T-cell (primary cell): ENCODE data around the gene MTMR3. TPM values are rescaled to one million over a fixed set of nuclear protein-coding genes. Genes with fewer than 3 reads are reported as not detected.
A peak's percentile ranks its signal among the peaks of the same experiment; 100 is the strongest.

Experiments
- ATAC-seq, 4 experiments: fragments of 200-7000 bp in 3 of 4; fragments of 150-1000 bp in 1 of 4; cut with Tn5 transposase; replicated peaks in 1 of 4; 1 replicate in 3 of 4; 2 replicates in 1 of 4; pipeline ENCODE4 v1.10.0; 2021; ENCODE audit warnings: moderate library complexity in 3 of 4, mild to moderate bottlenecking in 2 of 4, moderate number of reproducible peaks in 1 of 4
- CTCF ChIA-PET, 2 donors: fragments of 300-600 bp; sonication (Branson Sonifier 250); formaldehyde crosslinking; loops; one replicate each; lab custom pipeline; 2022; ENCODE audit warnings: antibody characterized with exemption in 2 of 2; lab: Charles Lee
- POLR2A ChIA-PET, 2 donors: fragments of 300-600 bp; sonication (Branson Sonifier 250); formaldehyde crosslinking; loops; one replicate each; lab custom pipeline; 2022; ENCODE audit warnings: antibody characterized with exemption in 2 of 2; lab: Charles Lee
- DNase-seq, 35 experiments: peaks; one replicate each; pipeline versions ENCODE4 v3.0.0 to v3.0.0-alpha.2; 2013 to 2023
- H3K27ac ChIP-seq: one replicate; pipeline ENCODE4 v1.5.1; 2013; ENCODE audit warnings: low read length
- H3K27me3 ChIP-seq, 2 experiments: replicated peaks in 1 of 2; 1 replicate in 1 of 2; 2 replicates in 1 of 2; pipeline versions ENCODE4 v1.6.1 to v1.7.0; 2013; ENCODE audit warnings: low read length in 1 of 2, mixed read lengths in 1 of 2; ENCODE audit not compliant: control insufficient read depth in 2 of 2, insufficient read depth in 2 of 2; ENCODE audit errors: extremely low read depth in 1 of 2
- H3K36me3 ChIP-seq, 2 donors: 1 replicate in 1 of 2; 2 replicates in 1 of 2; pipeline versions ENCODE4 v1.6.1 to v1.7.0; 2013; ENCODE audit warnings: low read length in 1 of 2; ENCODE audit not compliant: control insufficient read depth in 2 of 2, insufficient read depth in 1 of 2; ENCODE audit errors: extremely low read depth in 1 of 2
- H3K4me1 ChIP-seq, 2 experiments: 1 replicate in 1 of 2; 2 replicates in 1 of 2; pipeline versions ENCODE4 v1.6.1 to v1.7.0; 2013; ENCODE audit warnings: low read length in 2 of 2, mixed read lengths in 1 of 2; ENCODE audit not compliant: insufficient read depth in 2 of 2, control insufficient read depth in 1 of 2; ENCODE audit errors: extremely low read depth in 1 of 2
- H3K4me3 ChIP-seq, 2 donors: 1 replicate in 1 of 2; 2 replicates in 1 of 2; pipeline versions ENCODE4 v1.5.1 to v1.7.0; 2013; ENCODE audit warnings: mild to moderate bottlenecking in 2 of 2, low read length in 1 of 2, moderate library complexity in 1 of 2; ENCODE audit not compliant: control insufficient read depth in 1 of 2; ENCODE audit errors: extremely low read depth in 1 of 2
- H3K9me3 ChIP-seq: 2 replicates; pipeline ENCODE4 v1.7.0; 2013
- H3K27ac Mint-ChIP-seq, 2 donors: one replicate each; pipeline ENCODE4 v1.8.0; 2020 to 2021; ENCODE audit warnings: mild to moderate bottlenecking in 2 of 2, mixed read lengths in 2 of 2
- H3K27me3 Mint-ChIP-seq, 2 donors: one replicate each; pipeline ENCODE4 v1.8.0; 2021 to 2022; ENCODE audit warnings: mixed read lengths in 2 of 2
- H3K36me3 Mint-ChIP-seq: one replicate; pipeline ENCODE4 v1.8.0; 2021; ENCODE audit warnings: mixed read lengths
- H3K4me1 Mint-ChIP-seq, 3 donors: one replicate each; pipeline ENCODE4 v1.8.0; 2020 to 2022; ENCODE audit warnings: mixed read lengths in 3 of 3, mild to moderate bottlenecking in 1 of 3
- H3K4me3 Mint-ChIP-seq, 3 donors: one replicate each; pipeline ENCODE4 v1.8.0; 2020 to 2022; ENCODE audit warnings: mild to moderate bottlenecking in 3 of 3, mixed read lengths in 3 of 3, moderate library complexity in 3 of 3
- H3K9me3 Mint-ChIP-seq, 3 donors: one replicate each; pipeline ENCODE4 v1.8.0; 2020 to 2022; ENCODE audit warnings: mixed read lengths in 3 of 3
- WGBS: methylation state at CpG from one replicate; pipeline ENCODE4 v1.1.5; 2013; ENCODE audit warnings: missing lambda C conversion rate; ENCODE audit not compliant: insufficient coverage; 5-methylcytosine and 5-hydroxymethylcytosine counted together
- total RNA-seq, 35 experiments: library from RNA in 6 of 35; stranded (reverse) in 6 of 35; fragments of 120-200 nt in 1 of 35; gene quantifications; one replicate each; pipeline versions ENCODE4 v1.2.1 to v1.2.4 and lab custom pipeline; 2013 to 2026

Gene MTMR3
- total RNA-seq, 5 donors from 2014 or later (not counting 1 experiment from before 2014, with no cell fraction given), result 49.2 to 62.7 (median 57.1) TPM

DNA sequence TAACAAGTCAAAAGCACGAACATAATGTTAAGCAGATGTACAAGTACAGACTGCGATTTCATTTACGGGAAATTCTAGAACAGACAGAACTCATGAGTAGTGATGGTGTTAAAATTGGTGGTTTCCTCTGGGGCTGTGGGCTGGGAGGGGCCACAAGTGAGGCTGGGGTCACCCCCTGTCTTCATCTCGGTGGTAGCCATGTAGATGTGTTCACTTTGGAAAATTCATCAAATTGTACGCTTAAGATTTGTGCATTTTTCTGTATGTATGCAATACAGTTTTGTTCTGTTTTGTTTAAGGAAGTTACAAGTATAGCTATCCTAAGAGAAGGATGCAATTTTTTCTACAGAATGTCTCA is 44.4 kb upstream of the MTMR3 start:
- Histone ChIP-seq H3K36me3 (peaks cover 5 to 10% of the 10 kb centered on the region in 2 donors), H3K4me3 (peak overlapping the region; percentile 93 to 100), H3K4me1 (peaks cover 2 to 29% of the 10 kb centered on the region in 2 experiments), H3K9me3 (no peaks in the 10 kb centered on the region), H3K27ac (peak overlapping the region; percentile 84), H3K27me3 (no peaks in the 10 kb centered on the region)
- Mint-ChIP-seq H3K36me3 (peaks cover 12% of the 10 kb centered on the region), H3K27ac (peak overlapping the region; percentile 97 to 99), H3K4me1 (peaks cover 35 to 41% (median 40%) of the 10 kb centered on the region in 3 donors), H3K27me3 (no peaks in the 10 kb centered on the region), H3K4me3 (peak overlapping the region; percentile 90 to 93 (median 90)), H3K9me3 (no peaks in the 10 kb centered on the region)
- DNase-seq (peak in 2 of 35 experiments; percentile 3 to 5), ATAC-seq (peak in 3 of 4 experiments; percentile 11 to 32 (median 27))
- ChIA-PET CTCF (no interaction called here), POLR2A (no interaction called here)
- 20% methylated on average over 5 of the region's 5 CpGs for WGBS

DNA sequence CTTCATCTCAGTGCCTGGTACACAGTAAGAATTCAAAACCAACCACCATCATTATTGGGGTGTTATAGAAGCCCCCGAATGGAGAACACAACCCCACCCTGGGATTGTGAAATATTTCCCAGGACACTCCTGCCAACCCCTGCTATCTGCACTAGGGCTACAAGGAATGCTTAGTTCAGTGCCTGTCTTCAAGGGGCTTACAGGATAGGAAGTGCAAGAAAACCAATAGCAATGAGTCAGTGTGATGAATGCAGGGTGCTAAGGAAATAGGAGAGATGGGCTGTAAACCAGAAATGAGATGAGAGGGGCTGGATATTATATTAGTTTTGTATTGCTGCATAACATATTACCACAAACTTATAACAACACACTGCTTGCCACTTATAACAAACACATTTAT is 43.9 kb upstream of the MTMR3 start:
- Histone ChIP-seq H3K4me3 (no peak overlapping the region), H3K9me3 (no peaks in the 10 kb centered on the region), H3K4me1 (peaks cover 2 to 29% of the 10 kb centered on the region in 2 experiments), H3K27ac (peak overlapping the region; percentile 84), H3K27me3 (no peaks in the 10 kb centered on the region), H3K36me3 (peaks cover 5 to 6% of the 10 kb centered on the region in 2 donors)
- ChIA-PET CTCF (no interaction called here), POLR2A (no interaction called here)
- Mint-ChIP-seq H3K9me3 (no peaks in the 10 kb centered on the region), H3K4me1 (peaks cover 35 to 40% (median 39%) of the 10 kb centered on the region in 3 donors), H3K4me3 (peak overlapping the region; percentile 90 to 93 (median 90)), H3K27ac (peak overlapping the region; percentile 97 to 99), H3K36me3 (peaks cover 10% of the 10 kb centered on the region), H3K27me3 (no peaks in the 10 kb centered on the region)
- ATAC-seq (no peak), DNase-seq (peak in 1 of 35 experiments; percentile 13)
- no CpG with 5 or more reads among the region's 1 CpG for WGBS

- ChIA-PET CTCF (no interaction called here), POLR2A (no interaction called here)
- no peak for ATAC-seq
- peaks cover 31 to 33% (median 33%) of the 10 kb centered on the region in 3 donors for H3K4me1 Mint-ChIP-seq
- Histone ChIP-seq H3K9me3 (no peaks in the 10 kb centered on the region), H3K27ac (no peak overlapping the region), H3K27me3 (no peaks in the 10 kb centered on the region), H3K4me1 (peaks cover 2 to 29% of the 10 kb centered on the region in 2 experiments), H3K36me3 (peaks cover 0 to 3% of the 10 kb centered on the region in 2 donors), H3K4me3 (no peak overlapping the region)
- H3K9me3 Mint-ChIP-seq, result peaks cover 0 to under 1% (median 0%) of the 10 kb centered on the region in 3 donors
- H3K27me3 Mint-ChIP-seq, result peaks cover 0 to under 1% of the 10 kb centered on the region in 2 donors
- peaks cover 6% of the 10 kb centered on the region for H3K36me3 Mint-ChIP-seq
- peak in 2 of 35 experiments; percentile 4 to 5 for DNase-seq
- no peak overlapping the region for H3K27ac Mint-ChIP-seq
- no peak overlapping the region for H3K4me3 Mint-ChIP-seq
Measured at GRCh38 chr22:29840498-29840897, 42.5 kb upstream of the MTMR3 start.

- no peaks in the 10 kb centered on the region for H3K9me3 ChIP-seq
- peaks cover 16 to 18% (median 18%) of the 10 kb centered on the region in 3 donors for H3K4me1 Mint-ChIP-seq
- no peaks in the 10 kb centered on the region for H3K36me3 ChIP-seq
- CTCF ChIA-PET, result no interaction called here
- peaks cover 2 to 16% of the 10 kb centered on the region in 2 experiments for H3K4me1 ChIP-seq
- no peak overlapping the region for H3K4me3 Mint-ChIP-seq
- H3K27ac Mint-ChIP-seq, result no peak overlapping the region
- WGBS, result no CpG with 5 or more reads among the region's 2 CpGs
- peaks cover 0 to 3% of the 10 kb centered on the region in 2 donors for H3K27me3 Mint-ChIP-seq
- ATAC-seq (no peak), DNase-seq (no peak)
- H3K27ac ChIP-seq, result no peak overlapping the region
- POLR2A ChIA-PET, result no interaction called here
- peaks cover 0 to 4% (median 2%) of the 10 kb centered on the region in 3 donors for H3K9me3 Mint-ChIP-seq
- no peaks in the 10 kb centered on the region for H3K27me3 ChIP-seq
- no peaks in the 10 kb centered on the region for H3K36me3 Mint-ChIP-seq
- H3K4me3 ChIP-seq, result no peak overlapping the region
Measured at GRCh38 chr22:29842172-29842571, 40.8 kb upstream of the MTMR3 start.

GRCh38 chr22:29842740-29843139 is 40.2 kb upstream of the MTMR3 start:
- H3K4me1 Mint-ChIP-seq, result peaks cover 10 to 13% (median 12%) of the 10 kb centered on the region in 3 donors
- no peak overlapping the region for H3K27ac Mint-ChIP-seq
- Histone ChIP-seq H3K27me3 (no peaks in the 10 kb centered on the region), H3K4me3 (no peak overlapping the region), H3K36me3 (no peaks in the 10 kb centered on the region), H3K4me1 (peaks cover 0 to 10% of the 10 kb centered on the region in 2 experiments), H3K9me3 (no peaks in the 10 kb centered on the region), H3K27ac (no peak overlapping the region)
- no peaks in the 10 kb centered on the region for H3K36me3 Mint-ChIP-seq
- 62% methylated on average over 2 of the region's 2 CpGs for WGBS
- DNase-seq, result no peak
- no peak overlapping the region for H3K4me3 Mint-ChIP-seq
- H3K27me3 Mint-ChIP-seq, result peaks cover 0 to 3% of the 10 kb centered on the region in 2 donors
- CTCF ChIA-PET, result no interaction called here
- POLR2A ChIA-PET, result no interaction called here
- ATAC-seq, result no peak
- H3K9me3 Mint-ChIP-seq, result peaks cover 0 to 4% (median 2%) of the 10 kb centered on the region in 3 donors

DNA sequence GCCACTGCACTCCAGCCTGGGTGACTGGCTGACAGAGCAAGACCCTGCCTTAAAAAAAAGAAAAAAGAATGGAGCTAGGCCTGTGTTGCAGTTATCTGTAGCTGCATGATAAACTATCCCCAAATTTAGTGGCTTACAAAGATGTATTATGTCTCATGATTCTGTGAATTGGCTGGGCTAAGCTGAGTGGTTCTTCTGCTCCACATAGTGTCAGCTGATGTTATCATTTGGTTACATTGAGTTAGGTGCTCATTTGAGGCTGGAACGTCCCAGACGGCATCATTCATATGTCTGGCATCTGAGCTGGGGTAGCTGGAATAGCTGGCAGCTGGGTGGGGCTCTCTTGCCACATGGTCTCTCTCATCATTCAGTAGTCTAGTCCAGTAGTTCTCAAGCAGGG is 36.7 kb upstream of the MTMR3 start:
- Histone ChIP-seq H3K27ac (no peak overlapping the region), H3K27me3 (no peaks in the 10 kb centered on the region), H3K4me1 (no peaks in the 10 kb centered on the region), H3K9me3 (no peaks in the 10 kb centered on the region), H3K36me3 (no peaks in the 10 kb centered on the region), H3K4me3 (no peak overlapping the region)
- Mint-ChIP-seq H3K4me3 (no peak overlapping the region), H3K9me3 (peaks cover 0 to 4% (median 2%) of the 10 kb centered on the region in 3 donors), H3K4me1 (no peaks in the 10 kb centered on the region), H3K27me3 (peaks cover 0 to 3% of the 10 kb centered on the region in 2 donors), H3K27ac (no peak overlapping the region), H3K36me3 (no peaks in the 10 kb centered on the region)
- CTCF ChIA-PET, result no interaction called here
- WGBS, result no CpG with 5 or more reads among the region's 2 CpGs
- DNase-seq (no peak), ATAC-seq (no peak)
- POLR2A ChIA-PET, result no interaction called here
